MG63 (cell line): ENCODE results near the gene LETM1. TPM values are rescaled to one million over a fixed set of nuclear protein-coding genes. Genes with fewer than 3 reads are reported as not detected.
A peak's percentile ranks its signal among the peaks of the same experiment; 100 is the strongest.

Experiments used
- DNase-seq: peaks from one replicate; pipeline ENCODE4 v3.0.0-alpha.2; 2020
- H3K27me3 ChIP-seq: fragments of 250-450 bp; sonication (Bioruptor Pico); 2 replicates; pipeline ENCODE4 v1.5.1; 2020; ENCODE audit warnings: mild to moderate bottlenecking, moderate library complexity
- H3K36me3 ChIP-seq: fragments of 250-450 bp; sonication (Bioruptor Pico); 2 replicates; pipeline ENCODE4 v1.5.1; 2020; ENCODE audit warnings: mild to moderate bottlenecking, moderate library complexity
- H3K4me3 ChIP-seq: fragments of 250-450 bp; sonication (Bioruptor Pico); 2 replicates; pipeline ENCODE4 v1.5.1; 2020; ENCODE audit warnings: mild to moderate bottlenecking, moderate library complexity
- H3K9me3 ChIP-seq: fragments of 250-450 bp; sonication (Bioruptor Pico); 2 replicates; pipeline ENCODE4 v1.5.1; 2020; ENCODE audit warnings: mild to moderate bottlenecking, moderate library complexity
- total RNA-seq: library from RNA; depleted of rRNA; stranded (reverse); fragments of >200 nt; shearing (Covaris generic); gene quantifications from 2 replicates; pipeline ENCODE4 v1.2.3, GENCODE V29; 2014; ENCODE audit warnings: low replicate concordance

The LETM1 gene
- total RNA-seq, 1 experiment from 2014 or later, result 49.4 TPM

DNA sequence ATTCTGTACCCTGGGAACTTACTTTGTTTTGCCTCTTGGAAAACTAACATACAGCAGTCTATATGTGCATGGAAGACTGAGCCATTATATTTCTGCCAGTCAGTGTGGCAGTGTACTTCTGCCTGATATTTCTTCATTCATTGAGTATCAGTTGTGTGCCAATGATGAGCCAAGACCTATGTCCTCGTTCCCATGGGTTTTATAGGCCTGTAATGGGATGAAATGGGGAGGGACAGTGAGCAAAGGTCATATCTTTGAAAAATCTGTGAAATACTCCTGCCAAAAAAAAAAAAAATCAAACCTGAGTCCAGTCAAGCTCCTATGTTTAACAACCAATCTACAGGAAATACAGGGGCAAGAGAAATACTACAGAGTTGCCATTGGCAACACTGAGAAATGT is 24.4 kb upstream of the LETM1 start:
- DNase-seq, result no peak
- H3K27me3 ChIP-seq, result no peaks in the 10 kb centered on the region
- no peak overlapping the region for H3K4me3 ChIP-seq
- no peaks in the 10 kb centered on the region for H3K36me3 ChIP-seq
- no peaks in the 10 kb centered on the region for H3K9me3 ChIP-seq

DNA sequence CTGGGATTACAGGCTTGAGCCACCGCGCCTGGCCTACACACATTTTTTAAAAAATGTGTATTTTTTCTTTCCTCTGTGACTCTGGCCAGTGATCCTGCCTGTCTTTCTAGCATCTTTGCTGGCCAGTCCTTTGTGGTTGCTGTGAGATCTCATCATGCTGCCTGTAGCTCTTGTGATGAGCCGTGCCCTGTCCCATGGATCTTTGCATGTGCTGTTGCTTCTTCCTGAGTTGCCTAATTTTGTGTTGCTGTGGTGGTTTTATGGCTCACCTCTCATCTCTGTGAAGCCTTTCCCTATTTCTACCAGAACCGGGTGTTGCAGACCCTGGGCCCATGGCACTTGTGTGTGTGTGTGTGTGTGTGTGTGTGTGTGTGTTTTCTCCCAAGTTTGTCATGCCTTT is 23.5 kb upstream of the LETM1 start:
- DNase-seq, result no peak
- no peak overlapping the region for H3K4me3 ChIP-seq
- H3K36me3 ChIP-seq, result no peaks in the 10 kb centered on the region
- no peaks in the 10 kb centered on the region for H3K27me3 ChIP-seq
- H3K9me3 ChIP-seq, result no peaks in the 10 kb centered on the region

DNA sequence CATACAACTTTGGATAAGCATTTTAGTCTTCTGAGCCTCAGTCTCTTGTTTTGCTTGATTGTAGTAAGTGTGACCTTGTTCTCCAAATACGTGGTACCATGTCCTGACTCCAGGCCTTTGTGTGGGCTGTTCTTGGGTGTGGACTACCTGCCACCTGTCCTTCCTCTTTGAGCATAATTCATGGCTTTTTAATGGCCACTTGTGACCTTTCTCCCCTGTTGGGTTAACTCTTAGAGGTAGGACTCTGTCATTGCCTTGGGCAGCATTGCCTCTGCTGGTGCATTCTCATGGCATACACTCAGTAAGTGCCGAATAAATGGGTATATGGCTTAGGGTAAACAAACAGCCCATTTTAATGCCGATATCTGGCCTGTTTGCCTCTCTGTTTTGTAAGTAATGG is 18.2 kb upstream of the LETM1 start:
- H3K9me3 ChIP-seq, result no peaks in the 10 kb centered on the region
- no peak for DNase-seq
- H3K27me3 ChIP-seq, result no peaks in the 10 kb centered on the region
- no peak overlapping the region for H3K4me3 ChIP-seq
- H3K36me3 ChIP-seq, result no peaks in the 10 kb centered on the region; the same call in 1 of the 2 replicates

DNA sequence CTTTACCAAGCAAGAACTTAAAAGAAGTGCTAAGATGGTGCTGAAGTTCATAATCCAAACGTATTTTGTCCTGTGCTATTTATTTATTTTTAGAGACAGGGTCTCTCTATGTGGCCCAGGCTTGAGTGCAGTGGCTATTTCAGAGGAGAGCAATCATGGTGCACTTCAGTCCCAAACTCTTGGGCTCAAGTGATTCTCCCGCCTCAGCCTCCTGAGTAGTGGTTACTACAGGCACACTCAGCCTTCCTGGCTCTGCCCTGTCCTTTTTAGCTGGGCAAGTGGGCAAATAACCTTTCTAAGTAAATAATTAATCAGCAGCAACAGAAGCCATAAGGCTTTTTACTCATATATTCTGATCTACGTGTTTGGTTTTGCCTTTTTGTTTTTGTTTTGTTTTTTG is 17.8 kb upstream of the LETM1 start:
- Histone ChIP-seq H3K9me3 (no peaks in the 10 kb centered on the region), H3K36me3 (no peaks in the 10 kb centered on the region; the same call in 1 of the 2 replicates), H3K4me3 (peak overlapping the region; percentile 66; the same call in 1 of the 2 replicates), H3K27me3 (no peaks in the 10 kb centered on the region)
- no peak for DNase-seq

DNA sequence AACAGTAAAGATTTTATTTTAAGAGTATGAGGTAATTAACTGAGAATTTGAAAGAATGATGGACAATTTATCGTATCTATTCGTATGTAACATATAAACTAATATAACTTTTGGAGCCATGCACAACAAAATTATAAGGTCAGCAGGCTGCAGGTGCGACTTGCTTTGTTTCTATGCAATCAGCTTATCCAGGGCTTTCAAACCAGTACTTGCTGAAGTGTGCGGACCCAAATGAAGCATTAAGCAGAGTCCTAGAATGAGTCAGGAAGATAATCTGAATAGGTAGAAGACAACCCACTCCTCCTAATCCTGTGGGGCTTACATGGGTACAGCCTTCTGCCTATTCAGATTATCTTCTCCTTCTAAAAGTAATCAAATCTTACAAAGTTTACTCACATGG is 17.3 kb upstream of the LETM1 start:
- no peaks in the 10 kb centered on the region for H3K27me3 ChIP-seq
- H3K4me3 ChIP-seq, result peak overlapping the region; percentile 66
- no peaks in the 10 kb centered on the region; the same call in 1 of the 2 replicates for H3K36me3 ChIP-seq
- no peaks in the 10 kb centered on the region for H3K9me3 ChIP-seq
- no peak for DNase-seq

DNA sequence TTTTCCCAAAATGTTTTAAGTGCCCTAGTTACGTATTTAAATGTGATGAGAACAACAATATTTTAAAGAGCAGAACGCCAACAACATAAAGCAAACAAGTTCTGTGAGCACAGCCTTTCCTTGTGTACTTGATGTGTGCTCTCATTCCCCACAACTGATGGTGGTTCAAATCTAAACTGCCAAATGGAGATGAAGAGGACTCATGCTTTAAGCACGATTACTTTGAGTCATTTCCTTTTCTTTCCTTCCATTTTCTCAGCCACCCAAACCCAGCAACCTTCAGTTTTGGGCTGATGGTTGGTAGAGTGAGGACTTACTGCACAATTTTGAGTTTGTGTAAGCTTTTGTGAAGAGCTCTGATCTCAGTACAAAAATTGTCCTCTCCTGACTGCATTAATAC is 16.9 kb upstream of the LETM1 start:
- no peak for DNase-seq
- peak overlapping the region; percentile 66 for H3K4me3 ChIP-seq
- H3K36me3 ChIP-seq, result no peaks in the 10 kb centered on the region; the same call in 1 of the 2 replicates
- no peaks in the 10 kb centered on the region for H3K9me3 ChIP-seq
- H3K27me3 ChIP-seq, result no peaks in the 10 kb centered on the region

DNA sequence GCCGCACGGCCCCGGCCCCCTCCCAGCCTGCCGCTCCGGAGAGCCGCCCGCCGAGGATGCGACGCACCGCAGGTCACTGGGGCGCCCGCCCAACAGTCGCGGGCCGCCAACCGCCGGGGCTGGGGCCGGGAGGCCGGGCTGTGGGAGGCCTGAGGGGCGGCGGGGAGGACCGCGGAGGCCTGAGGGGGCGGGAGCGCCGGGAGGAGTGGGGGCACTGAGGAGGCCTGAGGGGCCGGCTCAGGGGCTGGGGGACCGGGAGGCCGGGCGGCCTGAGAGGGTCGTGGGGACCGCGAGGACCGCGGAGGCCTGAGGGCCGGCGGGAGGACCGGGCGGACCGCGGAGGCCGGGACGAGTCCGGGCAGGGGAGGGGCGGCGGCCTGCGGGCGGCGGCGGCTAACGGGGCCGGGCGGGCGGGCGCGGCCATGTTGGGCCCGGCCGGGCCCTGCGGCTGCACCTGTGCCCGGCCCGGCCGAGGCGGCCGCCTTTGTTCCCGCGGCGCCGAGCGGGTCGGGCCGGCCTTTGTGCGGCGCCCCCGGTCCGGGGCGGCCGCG is 15.6 kb upstream of the LETM1 start:
- peak overlapping the region; percentile 66 for H3K4me3 ChIP-seq
- DNase-seq, result no peak
- no peaks in the 10 kb centered on the region for H3K27me3 ChIP-seq

DNA sequence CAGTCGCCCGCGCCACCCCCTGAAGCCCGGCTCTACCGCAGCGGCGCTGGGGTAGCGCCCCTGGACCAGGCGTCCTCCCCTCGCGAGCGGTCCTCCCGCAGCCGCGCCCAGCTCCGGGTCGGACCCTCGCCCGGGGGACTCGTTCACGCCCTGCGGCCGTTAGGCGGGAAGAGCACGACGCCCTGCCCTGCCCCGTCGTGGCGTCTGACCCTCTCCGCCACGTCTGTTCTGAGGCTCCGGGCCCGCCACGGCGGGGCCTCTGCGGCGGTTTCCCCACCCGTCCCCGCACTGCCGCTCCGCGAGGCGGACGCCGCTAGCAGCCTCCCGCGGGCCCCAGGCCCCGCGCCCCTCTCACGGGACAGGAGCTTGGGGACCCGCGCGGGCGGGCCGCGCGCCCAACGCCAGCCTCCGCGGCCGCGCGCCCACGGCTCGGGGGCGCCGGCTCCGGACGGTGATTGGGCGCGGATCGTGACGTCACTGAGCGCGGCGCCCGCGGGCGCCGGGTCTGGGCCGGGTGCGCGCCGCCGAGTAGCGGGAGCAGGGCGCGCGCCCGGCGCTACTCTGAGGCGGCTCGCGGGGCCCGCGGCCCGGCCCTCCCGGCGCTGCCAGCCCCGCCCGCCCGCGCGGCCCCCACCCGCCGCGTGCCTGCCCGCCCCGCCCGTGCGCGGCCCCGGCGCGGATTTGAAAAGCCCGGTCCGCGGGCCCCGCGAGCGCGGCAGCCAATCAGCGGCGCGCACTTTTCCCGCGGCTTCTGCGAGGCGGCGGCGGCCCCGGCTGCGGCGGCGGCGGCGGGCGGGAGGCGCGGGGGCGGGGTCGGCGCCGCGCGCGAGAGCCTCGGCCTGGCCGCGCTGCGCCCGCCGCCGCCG is 14.9 kb upstream of the LETM1 start, which contains the start of gene NSD2:
Gene NSD2 (plus strand): TSS at position 816 of the 866 bp plus-strand sequence. CDS start 29,262 bp downstream, outside the sequence.
- Histone ChIP-seq H3K36me3 (no peaks in the 10 kb centered on the region; the same call in 1 of the 2 replicates), H3K9me3 (no peaks in the 10 kb centered on the region), H3K4me3 (peak within 1 kb of the TSS; percentile 67), H3K27me3 (no peaks in the 10 kb centered on the region)
- DNase-seq, result peak; percentile 88

More for the DNA sequence above, 15.6 kb upstream of the LETM1 start:
- Histone ChIP-seq H3K36me3 (no peaks in the 10 kb centered on the region; the same call in 1 of the 2 replicates), H3K9me3 (no peaks in the 10 kb centered on the region)

DNA sequence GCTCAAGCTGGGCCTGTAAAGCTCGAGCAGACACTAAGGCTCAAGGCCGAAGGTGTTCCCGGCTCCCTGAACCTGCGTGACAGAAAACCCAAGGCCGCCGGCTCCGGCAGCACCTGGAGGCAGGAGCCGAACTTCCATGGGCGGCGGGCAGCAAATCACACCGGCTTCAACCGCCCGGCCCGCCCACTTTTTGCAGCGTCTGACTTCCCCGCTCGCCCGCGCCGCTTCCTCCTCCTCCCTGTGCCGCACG is 14.3 kb upstream of the LETM1 start:
- Histone ChIP-seq H3K9me3 (no peaks in the 10 kb centered on the region), H3K36me3 (no peaks in the 10 kb centered on the region; the same call in 1 of the 2 replicates), H3K27me3 (no peaks in the 10 kb centered on the region), H3K4me3 (peak overlapping the region; percentile 67)
- peak; percentile 84 for DNase-seq

DNA sequence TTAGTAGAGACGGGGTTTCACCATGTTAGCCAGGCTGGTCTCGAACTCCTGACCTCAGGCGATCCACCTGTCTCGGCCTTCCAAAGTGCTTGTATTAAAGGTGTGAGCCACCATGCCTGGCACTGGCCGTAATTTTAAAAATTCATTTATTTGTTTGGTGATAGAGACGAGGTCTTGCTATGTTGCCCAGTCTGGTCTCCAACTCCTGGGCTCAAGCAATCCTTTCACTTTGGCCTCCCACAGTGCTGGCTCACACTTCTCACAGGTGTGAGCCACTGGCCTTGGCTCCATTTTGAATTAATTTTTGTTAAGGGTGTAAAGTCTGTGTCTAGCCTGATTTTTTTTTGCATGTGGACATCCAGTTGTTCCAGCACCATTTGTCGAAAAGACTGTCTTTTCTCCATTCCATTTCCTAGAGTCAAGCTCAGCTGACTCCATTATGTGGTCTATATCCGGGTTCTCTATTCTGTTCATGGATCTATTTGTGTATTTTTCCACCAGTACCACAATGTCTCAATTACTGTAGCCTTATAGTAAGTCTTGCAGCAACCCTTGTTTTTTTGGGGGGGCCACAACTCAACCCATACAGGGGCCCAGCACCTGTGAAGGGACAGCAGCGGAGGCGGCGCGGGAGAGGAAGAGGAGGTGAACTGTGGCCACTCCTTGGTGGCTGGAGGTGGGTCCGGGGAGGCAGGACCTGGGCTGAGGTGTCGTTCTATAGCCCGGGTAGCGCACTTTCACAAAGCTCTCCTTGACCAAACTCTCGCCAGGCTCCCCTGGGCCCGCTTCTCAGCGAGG is 13.8 kb upstream of the LETM1 start:
- no peaks in the 10 kb centered on the region for H3K9me3 ChIP-seq
- H3K4me3 ChIP-seq, result peak overlapping the region; percentile 67
- H3K36me3 ChIP-seq, result no peaks in the 10 kb centered on the region; the same call in 1 of the 2 replicates
- no peaks in the 10 kb centered on the region for H3K27me3 ChIP-seq
- DNase-seq, result no peak

DNA sequence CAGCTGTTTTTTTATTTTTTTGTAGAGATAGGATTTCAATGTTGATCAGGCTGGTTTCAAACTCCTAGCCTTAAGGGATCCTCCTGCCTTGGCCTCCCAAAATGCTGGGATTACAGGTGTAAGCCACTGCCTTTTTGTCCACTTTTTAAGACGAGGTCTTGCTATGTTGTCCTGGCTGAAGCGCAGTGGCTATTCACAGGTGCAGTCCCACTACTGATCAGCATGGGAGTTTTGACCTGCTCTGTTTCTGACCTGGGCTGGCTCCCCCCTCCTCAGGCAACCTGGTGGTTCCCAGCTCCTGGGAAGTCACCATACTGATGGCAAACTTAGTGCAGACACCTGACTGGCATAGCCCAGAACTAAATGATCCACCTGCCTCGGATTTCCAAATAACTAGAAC is 13.0 kb upstream of the LETM1 start:
- DNase-seq, result no peak
- Histone ChIP-seq H3K9me3 (no peaks in the 10 kb centered on the region), H3K27me3 (no peaks in the 10 kb centered on the region), H3K36me3 (no peaks in the 10 kb centered on the region; the same call in 1 of the 2 replicates), H3K4me3 (no peak overlapping the region)

DNA sequence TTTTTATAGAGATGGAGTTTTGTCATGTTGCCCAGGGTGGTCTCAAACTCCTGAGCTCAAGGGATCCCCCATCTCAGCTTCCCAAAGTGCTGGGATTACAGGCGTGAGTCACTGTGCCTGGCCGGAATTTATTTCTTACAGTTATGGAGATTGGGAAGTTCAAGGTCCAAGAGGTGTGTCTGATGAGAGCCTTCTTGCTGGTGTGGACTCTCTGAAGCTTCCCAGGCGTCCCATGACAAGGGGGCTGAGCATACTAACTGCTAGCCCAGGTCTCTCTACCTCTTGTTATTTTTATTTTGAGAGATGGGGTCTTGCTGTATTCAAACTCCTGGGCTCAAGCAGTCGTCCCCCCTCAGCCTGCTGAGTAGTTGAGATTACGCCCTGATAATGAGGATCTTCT is 12.3 kb upstream of the LETM1 start:
- Histone ChIP-seq H3K27me3 (no peaks in the 10 kb centered on the region), H3K36me3 (no peaks in the 10 kb centered on the region; the same call in 1 of the 2 replicates), H3K4me3 (no peak overlapping the region), H3K9me3 (no peaks in the 10 kb centered on the region)
- DNase-seq, result no peak

DNA sequence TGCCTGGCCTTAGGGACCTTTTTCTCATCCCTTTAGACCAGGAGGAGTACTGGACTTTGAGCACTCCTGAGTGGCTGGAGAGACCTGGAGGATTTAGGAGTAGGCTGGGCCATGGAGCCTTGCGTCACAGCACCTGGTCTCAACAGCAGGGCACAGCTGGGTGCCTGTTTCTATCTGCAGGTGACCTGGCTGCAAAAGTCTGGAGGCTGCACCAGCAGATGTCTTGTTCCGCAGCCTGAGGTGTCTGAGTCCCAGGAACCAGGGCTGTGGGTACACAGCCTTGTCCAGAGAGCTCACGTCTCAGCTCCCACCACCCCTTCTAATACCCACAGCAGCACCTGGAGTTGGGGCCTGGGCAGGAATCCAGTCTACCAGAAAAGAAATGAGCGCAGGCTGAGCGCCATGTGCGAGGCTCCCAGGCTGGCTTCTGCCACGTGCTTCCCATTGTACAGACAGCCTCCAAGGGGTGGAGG is 10.3 kb upstream of the LETM1 start:
- Histone ChIP-seq H3K4me3 (no peak overlapping the region), H3K27me3 (no peaks in the 10 kb centered on the region), H3K36me3 (no peaks in the 10 kb centered on the region)

DNA sequence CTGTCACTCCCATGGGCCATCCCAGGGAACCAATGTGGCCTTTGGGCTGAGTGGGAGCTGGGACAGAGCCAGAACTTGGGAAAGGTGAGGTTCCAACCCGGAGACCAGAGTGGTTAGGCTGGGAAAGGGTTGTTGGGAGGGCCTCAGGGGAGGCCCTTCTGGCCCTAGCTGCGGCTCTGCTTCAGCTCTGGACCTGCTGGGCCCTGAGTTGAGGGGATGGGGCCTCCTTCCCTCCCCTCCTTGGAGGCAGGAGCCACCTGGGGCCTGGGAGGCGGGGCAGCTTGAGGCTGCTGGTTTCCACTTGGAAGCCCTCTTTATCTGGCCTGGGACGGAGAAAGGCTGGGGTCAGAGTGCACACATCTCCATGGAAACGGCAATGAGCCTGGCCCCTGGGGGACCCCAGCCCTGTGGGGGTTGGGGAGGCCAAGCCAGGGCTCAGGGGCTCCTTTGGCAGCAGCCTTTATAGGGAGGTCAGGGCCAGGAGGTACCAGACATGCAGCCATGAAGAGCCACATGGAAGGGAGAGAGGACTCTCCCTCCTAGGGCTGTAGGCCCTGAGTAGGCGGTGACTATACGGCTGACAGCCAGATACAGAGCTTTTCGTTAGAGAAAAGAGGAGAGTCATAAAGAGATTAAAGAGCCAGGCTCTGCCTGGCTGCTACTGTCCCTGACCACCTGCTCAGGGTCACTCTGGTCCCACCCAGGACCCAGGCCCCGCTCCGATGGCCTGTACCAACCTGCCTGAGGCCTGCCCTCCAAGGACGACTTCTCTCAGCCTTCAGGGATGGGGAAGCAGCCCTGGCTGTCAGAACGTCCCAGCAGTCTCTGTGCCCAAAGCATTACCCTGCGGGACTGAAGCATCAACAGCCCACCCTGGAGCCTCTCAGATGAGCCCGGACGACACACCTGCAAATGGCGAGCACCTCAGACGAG is 8.4 kb upstream of the LETM1 start:
- DNase-seq, result no peak
- Histone ChIP-seq H3K27me3 (no peaks in the 10 kb centered on the region), H3K4me3 (no peak overlapping the region), H3K36me3 (no peaks in the 10 kb centered on the region), H3K9me3 (no peaks in the 10 kb centered on the region)

More for the DNA sequence above, 10.3 kb upstream of the LETM1 start:
- no peaks in the 10 kb centered on the region for H3K9me3 ChIP-seq
- DNase-seq, result no peak

DNA sequence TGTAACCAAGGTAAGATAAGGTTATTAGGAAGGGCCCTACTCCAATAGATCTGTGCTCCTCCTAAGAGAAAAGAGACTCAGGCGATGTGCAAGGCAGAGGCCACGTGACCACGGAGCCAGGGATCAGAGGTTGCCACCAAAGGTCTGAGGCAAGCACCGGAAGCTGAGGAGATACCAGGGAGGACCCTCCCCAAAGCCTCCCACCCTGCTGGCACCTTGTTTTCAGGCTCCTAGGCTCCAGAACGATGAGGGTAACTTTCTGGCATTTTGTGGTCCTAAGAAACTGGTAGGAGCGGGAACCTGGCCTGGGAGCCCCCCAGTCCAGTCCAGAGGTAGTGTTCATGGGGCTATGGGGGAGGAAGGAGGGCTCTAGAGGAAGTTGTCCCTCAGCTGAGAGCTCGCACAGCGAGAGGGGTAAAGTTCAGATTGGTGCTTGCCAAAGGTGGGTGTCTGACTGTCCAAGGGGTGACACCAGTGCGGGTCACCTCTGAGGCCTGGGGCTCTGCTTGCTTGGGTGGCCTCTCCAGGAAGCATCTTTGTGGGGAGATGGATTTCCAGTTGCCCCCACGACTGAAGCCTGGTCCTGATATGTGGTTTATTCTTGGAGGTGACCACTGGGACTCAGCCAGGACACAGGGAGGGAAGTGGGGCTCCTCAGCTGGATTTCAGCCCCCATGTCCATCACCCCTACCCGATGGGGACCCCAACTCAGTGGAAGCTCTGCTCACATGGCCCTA is 7.5 kb upstream of the LETM1 start:
- DNase-seq, result no peak
- Histone ChIP-seq H3K27me3 (no peaks in the 10 kb centered on the region), H3K4me3 (no peak overlapping the region), H3K36me3 (no peaks in the 10 kb centered on the region), H3K9me3 (no peaks in the 10 kb centered on the region)

DNA sequence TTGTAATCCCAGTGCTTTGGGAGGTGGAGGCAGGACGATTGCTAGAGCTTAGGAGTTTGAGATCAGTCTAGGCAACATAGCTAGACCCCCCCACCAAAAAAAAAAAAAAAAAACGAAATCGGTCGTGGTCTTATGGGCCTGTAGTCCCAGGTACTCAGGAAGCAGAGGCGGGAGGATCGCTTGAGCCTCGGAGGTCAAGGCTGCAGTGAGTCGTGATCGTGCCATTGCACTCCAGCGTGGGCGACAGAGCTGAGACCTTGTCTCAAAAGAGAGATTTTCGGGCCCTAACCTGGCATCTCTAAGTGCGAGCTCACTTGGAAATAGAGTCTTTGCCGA is 7.0 kb upstream of the LETM1 start:
- Histone ChIP-seq H3K4me3 (no peak overlapping the region), H3K27me3 (no peaks in the 10 kb centered on the region), H3K36me3 (no peaks in the 10 kb centered on the region), H3K9me3 (no peaks in the 10 kb centered on the region)
- DNase-seq, result no peak
